K562 (cell line): ENCODE data around the gene EIF2AK2. TPM values are rescaled to one million over a fixed set of nuclear protein-coding genes. Genes with fewer than 3 reads are reported as not detected.

ENCODE experiments used
- ATAC-seq: fragments of 200-7000 bp; cut with Tn5 transposase; 3 replicates; pipeline ENCODE4 v1.9.1; 2020; ENCODE audit warnings: moderate library complexity
- BruUV-seq: library from RNA; stranded (reverse); fragments of 400-500 nt; replicated peaks from 2 replicates; lab custom pipeline; 2021; lab: Mats Ljungman, UMichigan
- CTCF ChIA-PET: fragments of 300-600 bp; formaldehyde crosslinking; extraction: SDS; loops from one replicate; lab custom pipeline; 2021; ENCODE audit warnings: low intra/inter-chr PET ratio; lab: Yijun Ruan, JAX
- POLR2A ChIA-PET: fragments of 300-600, 350-650 bp; sonication (Branson Sonifier 250); formaldehyde crosslinking; extraction: SDS; loops from one replicate; lab custom pipeline; 2021; ENCODE audit warnings: antibody characterized with exemption, inconsistent platforms; lab: Yijun Ruan, JAX
- DNase-seq, 4 experiments: peaks; one replicate each; pipeline versions ENCODE4 v3.0.0 to v3.0.0-alpha.2; 2011 to 2018; ENCODE audit warnings: low spot score in 3 of 4, mixed read lengths in 3 of 4; ENCODE audit errors: extremely low read depth in 1 of 4
- FAIRE-seq: peaks from 2 replicates; lab custom pipeline; 2011; peaks lifted over from hg19 to GRCh38; lab: Jason Lieb, UNC
- H2AFZ ChIP-seq: 2 replicates; pipeline ENCODE4 v1.6.0; 2011; ENCODE audit warnings: low read depth, low read length, control low read depth, inconsistent platforms
- H3K27ac ChIP-seq: fragments of 200-600 bp; 3 replicates; pipeline ENCODE4 v1.8.0; 2011; ENCODE audit warnings: low read depth, mild to moderate bottlenecking, control low read depth, inconsistent platforms, low read length, moderate library complexity, mixed read lengths; ENCODE audit errors: extremely low read depth
- H3K27me3 ChIP-seq, 2 experiments: fragments of 300-600 bp in 1 of 2; 2 replicates in 1 of 2; 3 replicates in 1 of 2; pipeline versions ENCODE4 v1.6.0 to v1.8.0; 2011; ENCODE audit warnings: inconsistent platforms in 2 of 2, low read length in 2 of 2, mild to moderate bottlenecking in 1 of 2, mixed read lengths in 1 of 2, moderate library complexity in 1 of 2; ENCODE audit not compliant: control insufficient read depth in 2 of 2, insufficient read depth in 2 of 2
- H3K36me3 ChIP-seq: fragments of 300-600 bp; 3 replicates; pipeline ENCODE4 v1.8.0; 2011; ENCODE audit warnings: mild to moderate bottlenecking, low read length, inconsistent platforms; ENCODE audit not compliant: control insufficient read depth, insufficient read depth
- H3K4me1 ChIP-seq, 2 experiments: fragments of 200-600 bp in 1 of 2; replicated peaks in 1 of 2; 2 replicates in 1 of 2; 3 replicates in 1 of 2; pipeline versions ENCODE4 v1.5.1 to v1.8.0; 2011; ENCODE audit warnings: inconsistent platforms in 2 of 2, low read length in 2 of 2, mild to moderate bottlenecking in 1 of 2, mixed read lengths in 1 of 2, moderate library complexity in 1 of 2; ENCODE audit not compliant: control insufficient read depth in 2 of 2, insufficient read depth in 2 of 2
- H3K4me2 ChIP-seq: 2 replicates; pipeline ENCODE4 v1.6.1; 2011; ENCODE audit warnings: low read length, control low read depth, inconsistent platforms, mixed read lengths; ENCODE audit not compliant: insufficient read depth
- H3K4me3 ChIP-seq: fragments of 200-600 bp; sonication (generic), shearing (Covaris generic); 2 replicates; pipeline ENCODE4 v1.5.1; 2016; ENCODE audit warnings: control low read depth, inconsistent platforms
- H3K79me2 ChIP-seq: fragments of 200-600 bp; 3 replicates; pipeline ENCODE4 v1.8.0; 2011; ENCODE audit warnings: low read length, inconsistent platforms; ENCODE audit not compliant: control insufficient read depth, insufficient read depth
- H3K9ac ChIP-seq, 2 experiments: 2 replicates each; pipeline versions ENCODE4 v1.6.0 to v1.6.1; 2011; ENCODE audit warnings: low read depth in 2 of 2, low read length in 2 of 2, control low read depth in 1 of 2, inconsistent platforms in 1 of 2, mild to moderate bottlenecking in 1 of 2, mixed read lengths in 1 of 2; ENCODE audit not compliant: insufficient read depth in 1 of 2
- H3K9me1 ChIP-seq: one replicate; pipeline ENCODE4 v1.6.0; 2011; ENCODE audit warnings: inconsistent platforms, mild to moderate bottlenecking, low read length, moderate library complexity; ENCODE audit not compliant: control insufficient read depth, insufficient read depth
- H3K9me3 ChIP-seq: replicated peaks from 2 replicates; pipeline ENCODE4 v1.5.1; 2011; ENCODE audit warnings: low read depth, low read length, inconsistent platforms; ENCODE audit not compliant: control insufficient read depth, insufficient read depth
- H4K20me1 ChIP-seq: replicated peaks from 2 replicates; pipeline ENCODE4 v1.6.1; 2011; ENCODE audit warnings: low read length, inconsistent platforms, mixed read lengths; ENCODE audit not compliant: control insufficient read depth, insufficient read depth
- DMBX1 ChIP-seq: fragments of 250-450 bp; sonication (Bioruptor Pico); IDR thresholded peaks from 2 replicates; pipeline ENCODE4 v1.8.0; 2022; ENCODE audit warnings: inconsistent platforms, mild to moderate bottlenecking, moderate library complexity, borderline replicate concordance
- HBP1 ChIP-seq: fragments of 450-650 bp; formaldehyde crosslinking; IDR thresholded peaks from 2 replicates; pipeline ENCODE4 v1.4.0; 2022; ENCODE audit warnings: missing genetic modification characterization
- HDAC3 ChIP-seq: fragments of 450-650 bp; IDR thresholded peaks from 2 replicates; pipeline ENCODE4 v1.6.1; 2018; ENCODE audit warnings: borderline replicate concordance, mild to moderate bottlenecking, moderate library complexity; ENCODE audit not compliant: partially characterized antibody
- LEF1 ChIP-seq: fragments of 450-650 bp; IDR thresholded peaks from 2 replicates; pipeline ENCODE4 v1.6.1; 2016; ENCODE audit warnings: mild to moderate bottlenecking
- MAFK ChIP-seq: IDR thresholded peaks from 2 replicates; pipeline ENCODE4 v1.6.1; 2011; ENCODE audit warnings: low read length, improper control_type of control experiment
- MCM2 ChIP-seq: fragments of 450-650 bp; IDR thresholded peaks from 2 replicates; pipeline ENCODE4 v1.6.1; 2017; ENCODE audit warnings: low read depth, mild to moderate bottlenecking
- MED1 ChIP-seq: sonication (generic); formaldehyde crosslinking; IDR thresholded peaks from 2 replicates; pipeline ENCODE4 v1.8.1; 2023; ENCODE audit warnings: missing genetic modification reagents, borderline replicate concordance
- MTA1 ChIP-seq: fragments of 450-650 bp; IDR thresholded peaks from 2 replicates; pipeline ENCODE4 v1.6.1; 2017; ENCODE audit warnings: borderline replicate concordance
- SRSF7 ChIP-seq: fragments of 200-400 bp; formaldehyde crosslinking; optimal IDR thresholded peaks from 2 replicates; pipeline ENCODE3; 2017; ENCODE audit warnings: mild to moderate bottlenecking, low read depth, low read length
- THRB ChIP-seq: fragments of 450-650 bp; formaldehyde crosslinking; conservative IDR thresholded peaks from 2 replicates; pipeline ENCODE4 v1.4.0; 2022; ENCODE audit warnings: mild to moderate bottlenecking, missing genetic modification characterization
- XRCC5 ChIP-seq: fragments of 200-400 bp; formaldehyde crosslinking; IDR thresholded peaks from 2 replicates; pipeline ENCODE4 v1.6.1; 2017; ENCODE audit warnings: low read depth, mild to moderate bottlenecking, low read length
- ZNF140 ChIP-seq: fragments of 250-450 bp; sonication (Bioruptor Pico); IDR thresholded peaks from 2 replicates; pipeline ENCODE4 v1.8.0; 2021; ENCODE audit warnings: moderate library complexity, mild to moderate bottlenecking, inconsistent platforms
- ZNF561 ChIP-seq: fragments of 450-650 bp; formaldehyde crosslinking; conservative IDR thresholded peaks from 2 replicates; pipeline ENCODE4 v1.4.0; 2020; ENCODE audit warnings: mild to moderate bottlenecking, moderate library complexity
- WGBS: fragments of 100-300 bp; shearing (Covaris generic); methylation state at CpG from one replicate; pipeline ENCODE4 v1.1.6; 2016; ENCODE audit warnings: low coverage, mixed read lengths; ENCODE audit not compliant: insufficient coverage; ENCODE audit errors: missing lambda C conversion rate; 5-methylcytosine and 5-hydroxymethylcytosine counted together
- in situ Hi-C: fragments of 300-500 bp; cut with MboI; formaldehyde crosslinking; loops from 4 replicates; pipeline ENCODE4 v1.15.0; 2018; ENCODE audit warnings: inconsistent platforms, mixed read lengths
- intact Hi-C: fragments of 100-400 bp; cut with micrococcal nuclease; formaldehyde crosslinking; loops from 2 replicates; pipeline ENCODE4 v1.14.2; 2022
- polyA plus RNA-seq, 8 experiments: library from polyadenylated mRNA; depleted of rRNA in 4 of 8; stranded (reverse) in 5 of 8; unstranded in 3 of 8; fragments of >200 nt; fragmentation: Nextera tagmentation in 2 of 8; fragmentation: Illumina TruSeq in 1 of 8; extraction: Ambion mirVana in 2 of 8; extraction: Trizol in 1 of 8; gene quantifications; 2 replicates each; pipeline versions ENCODE4 v1.2.1 to v1.2.3, GENCODE V29; 2011 to 2014; ENCODE audit warnings: inconsistent platforms in 1 of 8, missing spikeins in 1 of 8
- total RNA-seq, 7 experiments: library from RNA; depleted of rRNA in 6 of 7; stranded (reverse); fragments of >200 nt in 6 of 7; fragmentation: Illumina TruSeq in 2 of 7; extraction: Trizol in 2 of 7; gene quantifications; 2 replicates each; pipeline versions ENCODE4 v1.2.1 to v1.2.3, GENCODE V29; 2011 to 2021; ENCODE audit warnings: low replicate concordance in 1 of 7

Gene EIF2AK2
- total and polyA plus RNA-seq, 9 of the 15 experiments (the other 6 are each of a cell fraction or from before 2014, with no cell fraction given), result 3.8 to 19.5 (median 13.3) TPM

- TF ChIP-seq HBP1 (CRISPR knock-in tag) (no peak), ZNF561 (CRISPR knock-in tag) (no peak), ZNF140 (CRISPR knock-in tag) (no peak), SRSF7 (no peak), HDAC3 (no peak), MED1 (CRISPR knock-in tag) (no peak)
Measured at GRCh38 chr2:37096568-37096967, 60.2 kb downstream of the EIF2AK2 start (continued).

- Histone ChIP-seq H3K4me3 (no peak overlapping the region), H3K9me1 (no peaks in the 10 kb centered on the region), H3K9ac (no peak overlapping the region), H3K27me3 (no peaks in the 10 kb centered on the region), H2AFZ (no peak overlapping the region), H3K36me3 (peaks cover 85% of the 10 kb centered on the region), H4K20me1 (no peaks in the 10 kb centered on the region), H3K79me2 (0 out of 3 replicates have a peak, but pooled peaks cover 5% of the 10 kb centered on the region), H3K9me3 (no peaks in the 10 kb centered on the region), H3K27ac (no peak overlapping the region), H3K4me2 (no peak overlapping the region), H3K4me1 (no peaks in the 10 kb centered on the region)
- FAIRE-seq (no peak), ATAC-seq (no peak), DNase-seq (no peak)
- 81% methylated on average over 5 of the region's 5 CpGs for WGBS
- BruUV-seq, result no TSS peak
- intact Hi-C loops (no loop called here), in situ Hi-C loops (no loop called here)
- no peak for TF ChIP-seq MTA1
- TF ChIP-seq THRB (CRISPR knock-in tag), result no peak
- TF ChIP-seq LEF1, result no peak
- TF ChIP-seq MCM2, result no peak
- TF ChIP-seq MAFK, result no peak
- TF ChIP-seq DMBX1 (CRISPR knock-in tag), result no peak
- no peak for TF ChIP-seq XRCC5
- ChIA-PET POLR2A (interaction anchor here (0.6 to 0.9 kb wide), 2 partner anchors 21 to 27 kb away, joined by 3 read pairs; no protein-coding TSS in a partner anchor), CTCF (interaction anchor here (0.6 kb wide), 1 partner anchor 284 kb away, joined by 3 read pairs; no protein-coding TSS in a partner anchor)
Measured at GRCh38 chr2:37091873-37092272, 64.9 kb downstream of the EIF2AK2 start.
